Erythroblast (primary cell): ENCODE measurements around the gene UBN2.
"Not testable (repeated sequence)": the region's sequence is repeated elsewhere in the genome, so short reads cannot be mapped to it uniquely, and the experiment has no call there.

ENCODE experiments used
- GATA1 ChIP-seq: IDR thresholded peaks from 2 replicates; pipeline ENCODE4 v1.6.1; 2011; ENCODE audit warnings: low read depth, mild to moderate bottlenecking, control low read depth, low read length, moderate library complexity
- POLR2A ChIP-seq: IDR thresholded peaks from 2 replicates; pipeline ENCODE4 v1.6.1; 2011; ENCODE audit warnings: mild to moderate bottlenecking, low read length

DNA sequence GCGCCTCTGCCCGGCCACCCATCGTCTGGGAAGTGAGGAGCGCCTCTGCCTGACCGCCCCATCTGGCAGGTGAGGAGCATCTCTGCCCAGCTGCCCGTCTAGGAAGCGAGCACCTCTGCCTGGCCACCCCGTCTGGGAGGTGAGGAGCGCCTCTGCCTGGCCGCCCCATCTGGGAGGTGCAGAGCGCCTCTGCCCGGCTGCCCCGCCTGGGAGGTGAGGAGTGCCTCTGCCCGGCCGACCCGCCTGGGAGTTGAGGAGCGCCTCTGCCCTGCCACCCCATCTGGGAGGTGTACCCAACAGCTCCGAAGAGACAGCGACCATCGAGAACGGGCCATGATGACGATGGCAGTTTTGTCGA, 4.9 kb upstream of the UBN2 start:
- TF ChIP-seq POLR2A, GATA1: not testable (repeated sequence)
